Measurements from ENCODE around the gene SORBS1. TPM values are rescaled to one million over a fixed set of nuclear protein-coding genes. Genes with fewer than 3 reads are reported as not detected.

SORBS1 gene
- total RNA-seq: 703 TPM
- long read RNA-seq, full-length matches to known transcripts: 6 of 268 reads
- long read RNA-seq, partial matches to known transcripts: 104 of 268 reads
- long read RNA-seq, other reads (novel, unspliced or antisense): 158 of 268 reads

- peak; percentile 98 for ATAC-seq
- intact Hi-C loops (cut with micrococcal nuclease): no loop called here
- peak; percentile 98 for DNase-seq
These were observed at the start of gene SORBS1 for GRCh38 chr10:95561177-95561863. Gene SORBS1, minus strand, starts transcription at chr10:95561371. Its CDS starts 120,236 bp downstream, at chr10:95441135.

GRCh38 chr10:95610727-95611126, 49.6 kb upstream of the SORBS1 start:
- ATAC-seq (no peak), DNase-seq (no peak)
- intact Hi-C loops (cut with micrococcal nuclease): no loop called here

GRCh38 chr10:95606922-95607321, 45.8 kb upstream of the SORBS1 start:
- no peak for DNase-seq
- intact Hi-C loops (cut with micrococcal nuclease): no loop called here
- ATAC-seq: no peak

GRCh38 chr10:95605163-95605562, 44.0 kb upstream of the SORBS1 start:
- intact Hi-C loops (cut with micrococcal nuclease): no loop called here
- ATAC-seq: peak; percentile 53
- DNase-seq: no peak

- intact Hi-C loops (cut with micrococcal nuclease): loop anchor here (5.0 kb wide), 1 partner anchor 177 kb away; no protein-coding TSS in a partner anchor
- peak; percentile 7 for ATAC-seq
- DNase-seq: no peak
These were observed 43.5 kb upstream of the SORBS1 start for GRCh38 chr10:95604630-95605029.

- ATAC-seq (no peak), DNase-seq (no peak)
- intact Hi-C loops (cut with micrococcal nuclease): loop anchor here (5.0 kb wide), 1 partner anchor 175 kb away; no protein-coding TSS in a partner anchor
These were observed 41.2 kb upstream of the SORBS1 start for GRCh38 chr10:95602382-95602781.

- ATAC-seq (peak; percentile 88), DNase-seq (peak; percentile 77)
- intact Hi-C loops (cut with micrococcal nuclease): loop anchor here (2.0 to 5.0 kb wide), 2 partner anchors 174 to 226 kb away; no protein-coding TSS in a partner anchor
These were observed 40.0 kb upstream of the SORBS1 start for GRCh38 chr10:95601116-95601719.

GRCh38 chr10:95600158-95600557, 39.0 kb upstream of the SORBS1 start:
- DNase-seq: no peak
- no peak for ATAC-seq
- intact Hi-C loops (cut with micrococcal nuclease): loop anchor here (2.0 to 5.0 kb wide), 2 partner anchors 173 to 225 kb away; no protein-coding TSS in a partner anchor

GRCh38 chr10:95597788-95598187, 36.6 kb upstream of the SORBS1 start:
- no peak for ATAC-seq
- intact Hi-C loops (cut with micrococcal nuclease): no loop called here
- no peak for DNase-seq

- DNase-seq (no peak), ATAC-seq (no peak)
- intact Hi-C loops (cut with micrococcal nuclease): no loop called here
These were observed 26.9 kb upstream of the SORBS1 start for GRCh38 chr10:95588025-95588424.

- DNase-seq (no peak), ATAC-seq (peak; percentile 19)
- intact Hi-C loops (cut with micrococcal nuclease): no loop called here
These were observed 18.8 kb upstream of the SORBS1 start for GRCh38 chr10:95579835-95580535.

GRCh38 chr10:95579292-95579691, 18.1 kb upstream of the SORBS1 start:
- intact Hi-C loops (cut with micrococcal nuclease): no loop called here
- DNase-seq (no peak), ATAC-seq (no peak)

- no peak for ATAC-seq
- intact Hi-C loops (cut with micrococcal nuclease): no loop called here
- DNase-seq: no peak
These were observed 17.4 kb upstream of the SORBS1 start for GRCh38 chr10:95578619-95579018.

- ATAC-seq (peak; percentile 70), DNase-seq (no peak)
- intact Hi-C loops (cut with micrococcal nuclease): no loop called here
These were observed 13.6 kb upstream of the SORBS1 start for GRCh38 chr10:95574649-95575365.

GRCh38 chr10:95573964-95574604, 12.9 kb upstream of the SORBS1 start:
- ATAC-seq (peak; percentile 40), DNase-seq (no peak)
- intact Hi-C loops (cut with micrococcal nuclease): no loop called here

GRCh38 chr10:95573527-95573926, 12.4 kb upstream of the SORBS1 start:
- DNase-seq: no peak
- intact Hi-C loops (cut with micrococcal nuclease): no loop called here
- no peak for ATAC-seq

GRCh38 chr10:95572131-95572820, 11.1 kb upstream of the SORBS1 start:
- ATAC-seq (no peak), DNase-seq (no peak)
- intact Hi-C loops (cut with micrococcal nuclease): no loop called here

- no peak for DNase-seq
- intact Hi-C loops (cut with micrococcal nuclease): no loop called here
These were observed 10.2 kb upstream of the SORBS1 start for GRCh38 chr10:95571390-95571789.

More at GRCh38 chr10:95571390-95571789, 10.2 kb upstream of the SORBS1 start:
- no peak for ATAC-seq

All from left ventricle myocardium superior (tissue), 1 donor.